K562 (cell line): ENCODE data around the gene MAP1S. TPM values are rescaled to one million over a fixed set of nuclear protein-coding genes. Genes with fewer than 3 reads are reported as not detected.

Experiments
- ATAC-seq: fragments of 200-7000 bp; cut with Tn5 transposase; 3 replicates; pipeline ENCODE4 v1.9.1; 2020; ENCODE audit warnings: moderate library complexity
- BruUV-seq: library from RNA; stranded (reverse); fragments of 400-500 nt; replicated peaks from 2 replicates; lab custom pipeline; 2021; lab: Mats Ljungman, UMichigan
- CTCF ChIA-PET: fragments of 300-600 bp; formaldehyde crosslinking; extraction: SDS; loops from one replicate; lab custom pipeline; 2021; ENCODE audit warnings: low intra/inter-chr PET ratio; lab: Yijun Ruan, JAX
- POLR2A ChIA-PET: fragments of 300-600, 350-650 bp; sonication (Branson Sonifier 250); formaldehyde crosslinking; extraction: SDS; loops from one replicate; lab custom pipeline; 2021; ENCODE audit warnings: antibody characterized with exemption, inconsistent platforms; lab: Yijun Ruan, JAX
- DNase-seq, 4 experiments: peaks; one replicate each; pipeline versions ENCODE4 v3.0.0 to v3.0.0-alpha.2; 2011 to 2018; ENCODE audit warnings: low spot score in 3 of 4, mixed read lengths in 3 of 4; ENCODE audit errors: extremely low read depth in 1 of 4
- FAIRE-seq: peaks from 2 replicates; lab custom pipeline; 2011; peaks lifted over from hg19 to GRCh38; lab: Jason Lieb, UNC
- H2AFZ ChIP-seq: 2 replicates; pipeline ENCODE4 v1.6.0; 2011; ENCODE audit warnings: low read depth, low read length, control low read depth, inconsistent platforms
- H3K27ac ChIP-seq: fragments of 200-600 bp; 3 replicates; pipeline ENCODE4 v1.8.0; 2011; ENCODE audit warnings: low read depth, mild to moderate bottlenecking, control low read depth, inconsistent platforms, low read length, moderate library complexity, mixed read lengths; ENCODE audit errors: extremely low read depth
- H3K27me3 ChIP-seq, 2 experiments: fragments of 300-600 bp in 1 of 2; 2 replicates in 1 of 2; 3 replicates in 1 of 2; pipeline versions ENCODE4 v1.6.0 to v1.8.0; 2011; ENCODE audit warnings: inconsistent platforms in 2 of 2, low read length in 2 of 2, mild to moderate bottlenecking in 1 of 2, mixed read lengths in 1 of 2, moderate library complexity in 1 of 2; ENCODE audit not compliant: control insufficient read depth in 2 of 2, insufficient read depth in 2 of 2
- H3K36me3 ChIP-seq: fragments of 300-600 bp; 3 replicates; pipeline ENCODE4 v1.8.0; 2011; ENCODE audit warnings: mild to moderate bottlenecking, low read length, inconsistent platforms; ENCODE audit not compliant: control insufficient read depth, insufficient read depth
- H3K4me1 ChIP-seq, 2 experiments: fragments of 200-600 bp in 1 of 2; replicated peaks in 1 of 2; 2 replicates in 1 of 2; 3 replicates in 1 of 2; pipeline versions ENCODE4 v1.5.1 to v1.8.0; 2011; ENCODE audit warnings: inconsistent platforms in 2 of 2, low read length in 2 of 2, mild to moderate bottlenecking in 1 of 2, mixed read lengths in 1 of 2, moderate library complexity in 1 of 2; ENCODE audit not compliant: control insufficient read depth in 2 of 2, insufficient read depth in 2 of 2
- H3K4me2 ChIP-seq: 2 replicates; pipeline ENCODE4 v1.6.1; 2011; ENCODE audit warnings: low read length, control low read depth, inconsistent platforms, mixed read lengths; ENCODE audit not compliant: insufficient read depth
- H3K4me3 ChIP-seq: fragments of 200-600 bp; sonication (generic), shearing (Covaris generic); 2 replicates; pipeline ENCODE4 v1.5.1; 2016; ENCODE audit warnings: control low read depth, inconsistent platforms
- H3K79me2 ChIP-seq: fragments of 200-600 bp; 3 replicates; pipeline ENCODE4 v1.8.0; 2011; ENCODE audit warnings: low read length, inconsistent platforms; ENCODE audit not compliant: control insufficient read depth, insufficient read depth
- H3K9ac ChIP-seq, 2 experiments: 2 replicates each; pipeline versions ENCODE4 v1.6.0 to v1.6.1; 2011; ENCODE audit warnings: low read depth in 2 of 2, low read length in 2 of 2, control low read depth in 1 of 2, inconsistent platforms in 1 of 2, mild to moderate bottlenecking in 1 of 2, mixed read lengths in 1 of 2; ENCODE audit not compliant: insufficient read depth in 1 of 2
- H3K9me1 ChIP-seq: one replicate; pipeline ENCODE4 v1.6.0; 2011; ENCODE audit warnings: inconsistent platforms, mild to moderate bottlenecking, low read length, moderate library complexity; ENCODE audit not compliant: control insufficient read depth, insufficient read depth
- H3K9me3 ChIP-seq: replicated peaks from 2 replicates; pipeline ENCODE4 v1.5.1; 2011; ENCODE audit warnings: low read depth, low read length, inconsistent platforms; ENCODE audit not compliant: control insufficient read depth, insufficient read depth
- H4K20me1 ChIP-seq: replicated peaks from 2 replicates; pipeline ENCODE4 v1.6.1; 2011; ENCODE audit warnings: low read length, inconsistent platforms, mixed read lengths; ENCODE audit not compliant: control insufficient read depth, insufficient read depth
- FOXA3 ChIP-seq, 2 experiments: fragments of 450-650 bp in 1 of 2; sonication (generic) in 1 of 2; formaldehyde crosslinking; IDR thresholded peaks in 1 of 2; conservative IDR thresholded peaks in 1 of 2; 2 replicates each; pipeline versions ENCODE4 v1.4.0 to v1.8.0; 2020 to 2022; ENCODE audit warnings: mild to moderate bottlenecking in 2 of 2, missing genetic modification reagents in 1 of 2
- KAT7 ChIP-seq: sonication (generic); formaldehyde crosslinking; IDR thresholded peaks from 2 replicates; pipeline ENCODE4 v1.8.0; 2022; ENCODE audit warnings: missing genetic modification reagents, mild to moderate bottlenecking, borderline replicate concordance
- POLR2G ChIP-seq: fragments of 200-400 bp; formaldehyde crosslinking; IDR thresholded peaks from 2 replicates; pipeline ENCODE4 v1.6.1; 2017; ENCODE audit warnings: low read depth, mild to moderate bottlenecking, antibody characterized with exemption, low read length, moderate library complexity
- PRPF4 ChIP-seq: fragments of 200-400 bp; formaldehyde crosslinking; IDR thresholded peaks from one replicate; pipeline ENCODE4 v1.6.1; 2017; ENCODE audit warnings: low read length, low read depth, mild to moderate bottlenecking; ENCODE audit not compliant: insufficient read depth, poor library complexity, severe bottlenecking
- RBFOX2 ChIP-seq: fragments of 200-400 bp; formaldehyde crosslinking; IDR thresholded peaks from 2 replicates; pipeline ENCODE4 v1.6.1; 2017; ENCODE audit warnings: low read depth, mild to moderate bottlenecking, low read length, moderate library complexity
- TEAD4 ChIP-seq, 2 experiments: sonication (generic) in 1 of 2; formaldehyde crosslinking in 1 of 2; IDR thresholded peaks; 2 replicates each; pipeline versions ENCODE4 v1.6.1 to v1.8.0; 2012 to 2022; ENCODE audit warnings: borderline replicate concordance in 1 of 2, inconsistent platforms in 1 of 2, low read length in 1 of 2, mild to moderate bottlenecking in 1 of 2, missing genetic modification reagents in 1 of 2
- TGIF2 ChIP-seq: sonication (generic); formaldehyde crosslinking; IDR thresholded peaks from 2 replicates; pipeline ENCODE4 v1.8.1; 2022; ENCODE audit warnings: mild to moderate bottlenecking, missing genetic modification reagents, moderate library complexity
- ZBTB33 ChIP-seq: sonication (generic); formaldehyde crosslinking; IDR thresholded peaks from 2 replicates; pipeline ENCODE4 v1.8.1; 2023; ENCODE audit warnings: mild to moderate bottlenecking, missing genetic modification reagents
- ZKSCAN1 ChIP-seq: fragments of 150-350 bp; IDR thresholded peaks from 2 replicates; pipeline ENCODE4 v1.6.1; 2016; ENCODE audit warnings: low read depth, low read length
- ZNF584 ChIP-seq: fragments of 200-800 bp; sonication (Bioruptor generic); IDR thresholded peaks from 2 replicates; pipeline ENCODE4 v1.6.1; 2016; ENCODE audit warnings: low read depth, mild to moderate bottlenecking, missing genetic modification characterization, missing compliant biosample characterization
- WGBS: fragments of 100-300 bp; shearing (Covaris generic); methylation state at CpG from one replicate; pipeline ENCODE4 v1.1.6; 2016; ENCODE audit warnings: low coverage, mixed read lengths; ENCODE audit not compliant: insufficient coverage; ENCODE audit errors: missing lambda C conversion rate; 5-methylcytosine and 5-hydroxymethylcytosine counted together
- in situ Hi-C: fragments of 300-500 bp; cut with MboI; formaldehyde crosslinking; loops from 4 replicates; pipeline ENCODE4 v1.15.0; 2018; ENCODE audit warnings: inconsistent platforms, mixed read lengths
- intact Hi-C: fragments of 100-400 bp; cut with micrococcal nuclease; formaldehyde crosslinking; loops from 2 replicates; pipeline ENCODE4 v1.14.2; 2022
- polyA plus RNA-seq, 8 experiments: library from polyadenylated mRNA; depleted of rRNA in 4 of 8; stranded (reverse) in 5 of 8; unstranded in 3 of 8; fragments of >200 nt; fragmentation: Nextera tagmentation in 2 of 8; fragmentation: Illumina TruSeq in 1 of 8; extraction: Ambion mirVana in 2 of 8; extraction: Trizol in 1 of 8; gene quantifications; 2 replicates each; pipeline versions ENCODE4 v1.2.1 to v1.2.3, GENCODE V29; 2011 to 2014; ENCODE audit warnings: inconsistent platforms in 1 of 8, missing spikeins in 1 of 8
- total RNA-seq, 7 experiments: library from RNA; depleted of rRNA in 6 of 7; stranded (reverse); fragments of >200 nt in 6 of 7; fragmentation: Illumina TruSeq in 2 of 7; extraction: Trizol in 2 of 7; gene quantifications; 2 replicates each; pipeline versions ENCODE4 v1.2.1 to v1.2.3, GENCODE V29; 2011 to 2021; ENCODE audit warnings: low replicate concordance in 1 of 7

The MAP1S gene
- total and polyA plus RNA-seq, 9 of the 15 experiments (the other 6 are each of a cell fraction or from before 2014, with no cell fraction given): 2.0 to 81.0 (median 9.5) TPM

GRCh38 chr19:17727843-17728242 is 8.6 kb downstream of the MAP1S start:
- H3K4me3 ChIP-seq: no peak overlapping the region
- DNase-seq (no peak), ATAC-seq (no peak), FAIRE-seq (no peak)
- H3K9me1 ChIP-seq: no peaks in the 10 kb centered on the region
- TF ChIP-seq RBFOX2 (peak; percentile 41), TEAD4 (IDR thresholded peaks at IDR 0.05; ENCODE audit: low read length) (no peak), TEAD4 (CRISPR knock-in tag; IDR thresholded peaks at IDR 0.05; ENCODE audit: borderline replicate concordance) (no peak), POLR2G (peak; percentile 52; the same call in 1 of the 2 replicates), ZNF584 (CRISPR knock-in tag) (no peak)
- 95% methylated on average over 16 of the region's 19 CpGs for WGBS
- peaks cover 92% of the 10 kb centered on the region for H3K36me3 ChIP-seq
- no peak overlapping the region for H2AFZ ChIP-seq
- H3K27me3 ChIP-seq: no peaks in the 10 kb centered on the region
- BruUV-seq: no TSS peak
- ChIA-PET POLR2A (interaction anchor here (0.6 to 1.2 kb wide), 2 partner anchors 23 to 106 kb away, joined by 3 to 4 read pairs; no protein-coding TSS in a partner anchor), CTCF (no interaction called here)
- H4K20me1 ChIP-seq: peaks cover 4% of the 10 kb centered on the region; the same call in 1 of the 2 replicates
- in situ Hi-C loops (no loop called here), intact Hi-C loops (no loop called here)
- no peaks in the 10 kb centered on the region for H3K9me3 ChIP-seq
- peaks cover 0 to 25% of the 10 kb centered on the region in 2 experiments; a peak in 2 of 5 replicates for H3K4me1 ChIP-seq
- H3K79me2 ChIP-seq: peaks cover 17% of the 10 kb centered on the region
- no peak overlapping the region for H3K27ac ChIP-seq
- H3K9ac ChIP-seq: 0 out of 4 replicates have a peak overlapping the region, but pooled peaks of 1 of the 2 experiments have one; percentile 43
- no peak overlapping the region for H3K4me2 ChIP-seq

DNA sequence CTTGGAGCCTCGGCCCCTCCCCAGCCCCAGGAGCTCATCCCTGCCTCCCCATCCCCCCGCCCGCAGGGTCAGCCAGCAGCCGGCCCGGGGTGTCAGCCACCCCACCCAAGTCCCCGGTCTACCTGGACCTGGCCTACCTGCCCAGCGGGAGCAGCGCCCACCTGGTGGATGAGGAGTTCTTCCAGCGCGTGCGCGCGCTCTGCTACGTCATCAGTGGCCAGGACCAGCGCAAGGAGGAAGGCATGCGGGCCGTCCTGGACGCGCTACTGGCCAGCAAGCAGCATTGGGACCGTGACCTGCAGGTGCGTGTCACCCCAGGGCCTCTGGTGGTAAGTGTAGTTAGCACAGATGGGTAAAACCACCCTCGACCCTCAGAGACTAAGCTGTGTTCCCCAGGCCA is 13.8 kb downstream of the MAP1S start:
- 94% methylated on average over 13 of the region's 22 CpGs for WGBS
- FAIRE-seq: no peak
- no peak overlapping the region; a peak in 1 of 4 replicates for H3K9ac ChIP-seq
- peaks cover 12% of the 10 kb centered on the region for H3K79me2 ChIP-seq
- H4K20me1 ChIP-seq: 0 out of 2 replicates have a peak, but pooled peaks cover 4% of the 10 kb centered on the region
- no TSS peak for BruUV-seq
- no peak overlapping the region for H3K4me3 ChIP-seq
- CTCF ChIA-PET: no interaction called here
- H3K9me3 ChIP-seq: no peaks in the 10 kb centered on the region
- in situ Hi-C loops (no loop called here), intact Hi-C loops (no loop called here)
- peaks cover 5 to 15% of the 10 kb centered on the region in 2 experiments; a peak in 4 of 5 replicates for H3K4me1 ChIP-seq
- no peak overlapping the region for H3K4me2 ChIP-seq
- peak in 1 of 4 experiments; percentile 11 for DNase-seq
- no peaks in the 10 kb centered on the region for H3K9me1 ChIP-seq
- H2AFZ ChIP-seq: no peak overlapping the region
- peaks cover 80% of the 10 kb centered on the region for H3K36me3 ChIP-seq
- ATAC-seq: no peak
- no peaks in the 10 kb centered on the region for H3K27me3 ChIP-seq
- H3K27ac ChIP-seq: no peak overlapping the region
- POLR2A ChIA-PET: interaction anchor here (1.0 kb wide), 1 partner anchor 17 kb away, joined by 3 read pairs; no protein-coding TSS in a partner anchor
- TF ChIP-seq FOXA3 (CRISPR knock-in tag; conservative IDR thresholded peaks at IDR 0.05 in 1 of 2, IDR thresholded peaks at IDR 0.05 in 1 of 2) (no peak), ZBTB33 (0 out of 2 replicates have a peak, but pooled peaks have one; percentile 24), ZKSCAN1 (no peak), RBFOX2 (peak; percentile 45), KAT7 (CRISPR knock-in tag) (no peak), PRPF4 (no peak), TGIF2 (CRISPR knock-in tag) (no peak), POLR2G (peak; percentile 52)
